Stimulated activated CD4-positive, alpha-beta T cell treated with anti-CD3 and anti-CD28 coated beads, Interleukin-2, amount 100 ng/mL, for 24 hours (primary cell): Measurements from ENCODE around the gene RDH16.
A peak's percentile ranks its signal among the peaks of the same experiment; 100 is the strongest.

Experiments used
- DNase-seq, 2 donors: peaks; one replicate each; pipeline ENCODE4 v3.0.0-alpha.2; 2020

Gene RDH16

GRCh38 chr12:56957229-56958052, at the start of gene RDH16:
TSS of gene RDH16 (minus strand) at chr12:56957608. CDS start at chr12:56957462, 146 bp downstream.
- DNase-seq = no peak

- DNase-seq = peak; percentile 39 to 44
Measured at GRCh38 chr12:57006809-57007475, 49.5 kb upstream of the RDH16 start.

- peak; percentile 70 to 71 for DNase-seq
Measured at GRCh38 chr12:57005980-57006808, 48.8 kb upstream of the RDH16 start, which contains the start of gene ZBTB39. TSS of gene ZBTB39 (minus strand) at chr12:57006546. CDS start at chr12:57004917, 1,629 bp downstream.

GRCh38 chr12:57004651-57005050, 47.2 kb upstream of the RDH16 start:
- DNase-seq = no peak

- DNase-seq = no peak
Measured at GRCh38 chr12:57003395-57003794, 46.0 kb upstream of the RDH16 start.

- DNase-seq = peak; percentile 81 to 83
Measured at GRCh38 chr12:57001448-57001906, 44.1 kb upstream of the RDH16 start.

GRCh38 chr12:57000393-57000792, 43.0 kb upstream of the RDH16 start:
- DNase-seq = no peak

- no peak for DNase-seq
Measured at GRCh38 chr12:56999456-56999855, 42.0 kb upstream of the RDH16 start.

- peak; percentile 65 for DNase-seq
Measured at GRCh38 chr12:56998981-56999380, 41.6 kb upstream of the RDH16 start.

- DNase-seq = no peak
Measured at GRCh38 chr12:56998316-56998715, 40.9 kb upstream of the RDH16 start.

- DNase-seq = no peak
Measured at GRCh38 chr12:56996793-56997545, 39.6 kb upstream of the RDH16 start.

- no peak for DNase-seq
Measured at GRCh38 chr12:56995930-56996496, 38.6 kb upstream of the RDH16 start.

- no peak for DNase-seq
Measured at GRCh38 chr12:56995201-56995929, 38.0 kb upstream of the RDH16 start.

GRCh38 chr12:56994231-56994746, 36.9 kb upstream of the RDH16 start:
- DNase-seq = no peak

- no peak for DNase-seq
Measured at GRCh38 chr12:56993346-56993745, 35.9 kb upstream of the RDH16 start.

GRCh38 chr12:56991319-56992246, 34.2 kb upstream of the RDH16 start:
- DNase-seq = no peak

GRCh38 chr12:56990648-56991318, 33.4 kb upstream of the RDH16 start:
- no peak for DNase-seq

- DNase-seq = no peak
Measured at GRCh38 chr12:56989861-56990610, 32.6 kb upstream of the RDH16 start.
